ENCODE data around the gene IFT80. TPM values are rescaled to one million over a fixed set of nuclear protein-coding genes. Genes with fewer than 3 reads are reported as not detected.
A peak's percentile ranks its signal among the peaks of the same experiment; 100 is the strongest.

Gene IFT80
- 10 to 100 TPM; 44.1 to 61.4 TPM for total RNA-seq

GRCh38 chr3:160399125-160400029 is at the start of gene IFT80, which contains the start of gene SMC4:
IFT80 (minus strand) TSS chr3:160399225; CDS start chr3:160384600, 14,625 bp downstream.
SMC4 (plus strand) TSS chr3:160399650; CDS start chr3:160400827, 1,177 bp downstream.
- Histone ChIP-seq H3K27ac (peak within 1 kb of the TSS; percentile 85 to 93), H3K9me3 (no peaks in the 10 kb centered on the region), H3K36me3 (no peaks in the 10 kb centered on the region), H3K27me3 (replicated peaks; ENCODE audit: insufficient read depth) (no peaks in the 10 kb centered on the region), H3K4me1 (ENCODE audit: control insufficient read depth in 1 of 2, low read depth in 2 of 2) (peaks cover 0 to 18% of the 10 kb centered on the region in 2 donors), H3K4me3 (peak within 1 kb of the TSS; percentile 86)
- DNase-seq (ENCODE audit: low spot score), result peak; percentile 84
- TF ChIP-seq CTCF (IDR thresholded peaks at IDR 0.05), result no peak
- ATAC-seq (ENCODE audit: insufficient number of reproducible peaks, low FRiP score, low read depth), result peak; percentile 96

- DNase-seq (ENCODE audit: low spot score) (no peak), ATAC-seq (ENCODE audit: insufficient number of reproducible peaks, low FRiP score, low read depth) (no peak)
- H3K9me3 ChIP-seq, result no peaks in the 10 kb centered on the region
- no peak overlapping the region for H3K27ac ChIP-seq
- H3K36me3 ChIP-seq, result no peaks in the 10 kb centered on the region
- no peak for TF ChIP-seq CTCF (IDR thresholded peaks at IDR 0.05)
- H3K4me3 ChIP-seq, result no peak overlapping the region
- H3K27me3 ChIP-seq (replicated peaks; ENCODE audit: insufficient read depth), result no peaks in the 10 kb centered on the region
- H3K4me1 ChIP-seq (ENCODE audit: control insufficient read depth in 1 of 2, low read depth in 2 of 2), result peaks cover 0 to 26% of the 10 kb centered on the region in 2 donors
These were observed 48.5 kb upstream of the IFT80 start for GRCh38 chr3:160447544-160447943.

GRCh38 chr3:160446522-160447056 is 47.6 kb upstream of the IFT80 start:
- ATAC-seq (ENCODE audit: insufficient number of reproducible peaks, low FRiP score, low read depth) (no peak), DNase-seq (ENCODE audit: low spot score) (no peak)
- no peak for TF ChIP-seq CTCF (IDR thresholded peaks at IDR 0.05)
- Histone ChIP-seq H3K4me1 (ENCODE audit: control insufficient read depth in 1 of 2, low read depth in 2 of 2) (peaks cover 0 to 26% of the 10 kb centered on the region in 2 donors), H3K36me3 (no peaks in the 10 kb centered on the region), H3K27ac (no peak overlapping the region), H3K27me3 (replicated peaks; ENCODE audit: insufficient read depth) (no peaks in the 10 kb centered on the region), H3K4me3 (no peak overlapping the region), H3K9me3 (no peaks in the 10 kb centered on the region)

GRCh38 chr3:160445854-160446253 is 46.8 kb upstream of the IFT80 start:
- Histone ChIP-seq H3K27me3 (replicated peaks; ENCODE audit: insufficient read depth) (no peaks in the 10 kb centered on the region), H3K36me3 (no peaks in the 10 kb centered on the region), H3K4me3 (no peak overlapping the region), H3K27ac (no peak overlapping the region), H3K4me1 (ENCODE audit: control insufficient read depth in 1 of 2, low read depth in 2 of 2) (peaks cover 0 to 26% of the 10 kb centered on the region in 2 donors), H3K9me3 (no peaks in the 10 kb centered on the region)
- DNase-seq (ENCODE audit: low spot score) (no peak), ATAC-seq (ENCODE audit: insufficient number of reproducible peaks, low FRiP score, low read depth) (no peak)
- TF ChIP-seq CTCF (IDR thresholded peaks at IDR 0.05), result no peak

GRCh38 chr3:160444411-160444810 is 45.4 kb upstream of the IFT80 start:
- TF ChIP-seq CTCF (IDR thresholded peaks at IDR 0.05), result no peak
- H3K4me3 ChIP-seq, result no peak overlapping the region

More at GRCh38 chr3:160444411-160444810, 45.4 kb upstream of the IFT80 start:
- ATAC-seq (ENCODE audit: insufficient number of reproducible peaks, low FRiP score, low read depth), result no peak
- Histone ChIP-seq H3K27me3 (replicated peaks; ENCODE audit: insufficient read depth) (no peaks in the 10 kb centered on the region), H3K27ac (no peak overlapping the region), H3K4me1 (ENCODE audit: control insufficient read depth in 1 of 2, low read depth in 2 of 2) (peaks cover 0 to 14% of the 10 kb centered on the region in 2 donors), H3K36me3 (no peaks in the 10 kb centered on the region), H3K9me3 (no peaks in the 10 kb centered on the region)
- no peak for DNase-seq (ENCODE audit: low spot score)
